Thoracic aorta (tissue), 2 donors: ENCODE measurements around the gene SYAP1. TPM values are rescaled to one million over a fixed set of nuclear protein-coding genes. Genes with fewer than 3 reads are reported as not detected.
A peak's percentile ranks its signal among the peaks of the same experiment; 100 is the strongest.
"Not testable (repeated sequence)": the region's sequence is repeated elsewhere in the genome, so short reads cannot be mapped to it uniquely, and the experiment has no call there.

ENCODE experiments used
- ATAC-seq: fragments of 150-250 bp; one replicate; pipeline ENCODE4 v1.8.0; 2017; ENCODE audit warnings: low read depth; ENCODE audit not compliant: insufficient number of reproducible peaks, low FRiP score
- DNase-seq: peaks from one replicate; pipeline ENCODE4 v3.0.0-alpha.2; 2020; ENCODE audit warnings: low spot score
- H3K27ac ChIP-seq, 2 donors: fragments of 200-600 bp; sonication (generic); 1 replicate in 1 of 2; 2 replicates in 1 of 2; pipeline ENCODE4 v1.5.1; 2016; ENCODE audit warnings: mild to moderate bottlenecking in 2 of 2, moderate library complexity in 2 of 2
- H3K27me3 ChIP-seq: fragments of 200-600 bp; sonication (generic); replicated peaks from 2 replicates; pipeline ENCODE4 v1.6.0; 2016; ENCODE audit warnings: mild to moderate bottlenecking; ENCODE audit not compliant: insufficient read depth
- H3K36me3 ChIP-seq: fragments of 200-600 bp; sonication (generic); one replicate; pipeline ENCODE4 v1.5.1; 2016
- H3K4me1 ChIP-seq, 2 donors: fragments of 200-600 bp; sonication (generic); 1 replicate in 1 of 2; 2 replicates in 1 of 2; pipeline versions ENCODE4 v1.5.1 to v1.6.0; 2016; ENCODE audit warnings: low read depth in 2 of 2, mild to moderate bottlenecking in 1 of 2; ENCODE audit not compliant: control insufficient read depth in 1 of 2
- H3K4me3 ChIP-seq: fragments of 200-600 bp; sonication (generic); 2 replicates; pipeline ENCODE4 v1.5.1; 2016; ENCODE audit warnings: mild to moderate bottlenecking
- H3K9me3 ChIP-seq: fragments of 200-600 bp; sonication (generic); 2 replicates; pipeline ENCODE4 v1.5.1; 2016
- CTCF ChIP-seq: fragments of 200-600 bp; sonication (generic); IDR thresholded peaks from one replicate; pipeline ENCODE4 v1.5.1; 2019; ENCODE audit warnings: antibody characterized with exemption
- total RNA-seq, 2 donors: library from RNA; depleted of rRNA; stranded (reverse); fragments of >200 nt; gene quantifications; one replicate each; pipeline versions ENCODE4 v1.1.0 to v1.2.3, GENCODE V29; 2016

SYAP1 gene
- total RNA-seq, 2 donors from 2014 or later: 18.3 to 22.2 TPM

- no peak for ATAC-seq
- H3K9me3 ChIP-seq: no peaks in the 10 kb centered on the region
- H3K27me3 ChIP-seq: no peaks in the 10 kb centered on the region
- no peak overlapping the region for H3K27ac ChIP-seq
- no peak for DNase-seq
- no peak for TF ChIP-seq CTCF
- H3K4me3 ChIP-seq: no peak overlapping the region
- no peaks in the 10 kb centered on the region for H3K36me3 ChIP-seq
- no peaks in the 10 kb centered on the region for H3K4me1 ChIP-seq
These were observed 4.9 kb upstream of the SYAP1 start for GRCh38 chrX:16714504-16714903.

- H3K27me3 ChIP-seq, H3K4me1 ChIP-seq, H3K36me3 ChIP-seq, H3K9me3 ChIP-seq, H3K4me3 ChIP-seq, DNase-seq, ATAC-seq, H3K27ac ChIP-seq: not testable (repeated sequence)
These were observed 3.8 kb upstream of the SYAP1 start for GRCh38 chrX:16715638-16716037.

GRCh38 chrX:16716451-16716850 lies 3.0 kb upstream of the SYAP1 start:
- not testable (repeated sequence) for H3K9me3 ChIP-seq, H3K4me3 ChIP-seq, H3K27me3 ChIP-seq, H3K36me3 ChIP-seq, DNase-seq, ATAC-seq, H3K27ac ChIP-seq
- H3K4me1 ChIP-seq: peaks cover 3 to 13% of the 10 kb centered on the region in 2 donors

GRCh38 chrX:16718824-16719333 lies 533 bp upstream of the SYAP1 start:
- DNase-seq: no peak
- no peaks in the 10 kb centered on the region for H3K9me3 ChIP-seq
- peaks cover 3 to 13% of the 10 kb centered on the region in 2 donors for H3K4me1 ChIP-seq
- ATAC-seq: no peak
- no peak for TF ChIP-seq CTCF
- no peaks in the 10 kb centered on the region for H3K27me3 ChIP-seq
- peak overlapping the region; percentile 87 for H3K4me3 ChIP-seq
- H3K36me3 ChIP-seq: no peaks in the 10 kb centered on the region
- H3K27ac ChIP-seq: peak overlapping the region; percentile 88 to 96

GRCh38 chrX:16722481-16722880 lies 3.1 kb downstream of the SYAP1 start:
- no peaks in the 10 kb centered on the region for H3K27me3 ChIP-seq
- no peaks in the 10 kb centered on the region for H3K36me3 ChIP-seq
- no peak overlapping the region for H3K4me3 ChIP-seq
- DNase-seq (no peak), ATAC-seq (no peak)
- TF ChIP-seq CTCF: no peak
- peaks cover 3 to 13% of the 10 kb centered on the region in 2 donors for H3K4me1 ChIP-seq
- no peak overlapping the region for H3K27ac ChIP-seq
- no peaks in the 10 kb centered on the region for H3K9me3 ChIP-seq

GRCh38 chrX:16725072-16725471 lies 5.7 kb downstream of the SYAP1 start:
- DNase-seq (no peak), ATAC-seq (no peak)
- H3K4me1 ChIP-seq: peaks cover 3 to 13% of the 10 kb centered on the region in 2 donors
- TF ChIP-seq CTCF: no peak
- H3K36me3 ChIP-seq: no peaks in the 10 kb centered on the region
- no peaks in the 10 kb centered on the region for H3K9me3 ChIP-seq
- H3K4me3 ChIP-seq: no peak overlapping the region
- no peak overlapping the region for H3K27ac ChIP-seq
- H3K27me3 ChIP-seq: no peaks in the 10 kb centered on the region

- H3K36me3 ChIP-seq, H3K27me3 ChIP-seq, H3K9me3 ChIP-seq, ATAC-seq, DNase-seq, H3K4me3 ChIP-seq, H3K27ac ChIP-seq, H3K4me1 ChIP-seq: not testable (repeated sequence)
These were observed 7.1 kb downstream of the SYAP1 start for GRCh38 chrX:16726347-16726988.
